ENCODE data around the gene LMX1B.
A peak's percentile ranks its signal among the peaks of the same experiment; 100 is the strongest.

Gene LMX1B

GRCh38 chr9:126700903-126701812, 87.4 kb downstream of the LMX1B start:
- CTCF ChIA-PET: interaction anchor here (0.7 to 8.2 kb wide), 6 partner anchors 10 to 91 kb away, joined by 3 to 252 read pairs (median 6); no protein-coding TSS in a partner anchor
- no peak for TF ChIP-seq CTCF (IDR thresholded peaks at IDR 0.05; ENCODE audit: insufficient read depth, low read length, missing control alignments)
- DNase-seq (ENCODE audit: low read depth, low spot score): no peak
- no peak overlapping the region for H3K4me3 ChIP-seq (ENCODE audit: low read depth, low read length)
- POLR2A ChIA-PET: no interaction called here

GRCh38 chr9:126701813-126702140, 88.0 kb downstream of the LMX1B start:
- POLR2A ChIA-PET: no interaction called here
- no peak overlapping the region for H3K4me3 ChIP-seq (ENCODE audit: low read depth, low read length)
- CTCF ChIA-PET: interaction anchor here (0.7 to 8.2 kb wide), 6 partner anchors 9 to 90 kb away, joined by 3 to 252 read pairs (median 6); no protein-coding TSS in a partner anchor
- TF ChIP-seq CTCF (IDR thresholded peaks at IDR 0.05; ENCODE audit: insufficient read depth, low read length, missing control alignments): no peak
- no peak for DNase-seq (ENCODE audit: low read depth, low spot score)

- POLR2A ChIA-PET: no interaction called here
- no peak for DNase-seq (ENCODE audit: low read depth, low spot score)
These were observed 88.6 kb downstream of the LMX1B start for GRCh38 chr9:126702151-126703001.

GRCh38 chr9:126703002-126703865, 89.5 kb downstream of the LMX1B start:
- CTCF ChIA-PET: interaction anchor here (0.9 to 8.2 kb wide), 15 partner anchors 7 to 95 kb away, joined by 3 to 252 read pairs (median 7); no protein-coding TSS in a partner anchor
- no peak for TF ChIP-seq CTCF (IDR thresholded peaks at IDR 0.05; ENCODE audit: insufficient read depth, low read length, missing control alignments)
- POLR2A ChIA-PET: no interaction called here
- no peak for DNase-seq (ENCODE audit: low read depth, low spot score)
- no peak overlapping the region for H3K4me3 ChIP-seq (ENCODE audit: low read depth, low read length)

More at GRCh38 chr9:126702151-126703001, 88.6 kb downstream of the LMX1B start:
- H3K4me3 ChIP-seq (ENCODE audit: low read depth, low read length): no peak overlapping the region
- TF ChIP-seq CTCF (IDR thresholded peaks at IDR 0.05; ENCODE audit: insufficient read depth, low read length, missing control alignments): peak; percentile 68
- CTCF ChIA-PET: interaction anchor here (0.7 to 8.2 kb wide), 15 partner anchors 8 to 95 kb away, joined by 3 to 252 read pairs (median 5); no protein-coding TSS in a partner anchor

GRCh38 chr9:126703866-126704156, 90.1 kb downstream of the LMX1B start:
- no peak overlapping the region for H3K4me3 ChIP-seq (ENCODE audit: low read depth, low read length)
- no peak for DNase-seq (ENCODE audit: low read depth, low spot score)
- ChIA-PET CTCF (interaction anchor here (1.2 to 8.2 kb wide), 12 partner anchors 10 to 100 kb away, joined by 3 to 252 read pairs (median 8); no protein-coding TSS in a partner anchor), POLR2A (no interaction called here)
- TF ChIP-seq CTCF (IDR thresholded peaks at IDR 0.05; ENCODE audit: insufficient read depth, low read length, missing control alignments): no peak

Measured in AG04449 (cell line).